ENCODE results near the gene PSMA7.

DNA sequence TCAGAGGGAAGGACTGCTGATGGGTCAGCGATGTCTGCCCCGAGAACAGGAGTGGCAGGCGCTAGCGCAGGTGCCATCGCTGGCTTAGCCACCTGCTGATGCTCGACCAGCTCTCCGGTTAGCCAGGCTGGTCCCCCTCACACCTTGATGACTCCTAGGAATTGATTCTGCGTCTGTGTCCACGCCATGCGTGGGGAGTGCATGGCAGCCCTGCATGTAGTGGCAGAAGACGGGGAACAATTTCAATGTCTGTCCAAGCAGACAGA is 7.0 kb upstream of the PSMA7 start:
- TF ChIP-seq CTCF (conservative IDR thresholded peaks at IDR 0.05 in 1 of 2, IDR thresholded peaks at IDR 0.05 in 1 of 2; ENCODE audit: extremely low read depth in 1 of 2, insufficient read depth in 1 of 2, low read depth in 1 of 2, low read length in 2 of 2) (no peak), EZH2 (IDR thresholded peaks at IDR 0.05; ENCODE audit: borderline replicate concordance, low read length) (no peak)
